Measurements from ENCODE around the gene SARM1. TPM values are rescaled to one million over a fixed set of nuclear protein-coding genes. Genes with fewer than 3 reads are reported as not detected.

The SARM1 gene
- total and polyA plus RNA-seq, 9 of the 15 experiments (the other 6 are each of a cell fraction or from before 2014, with no cell fraction given) = 0.04 to 0.55 (median 0.11) TPM; not detected in 2

- FAIRE-seq = no peak
- peaks cover 20 to 27% of the 10 kb centered on the region in 2 experiments for H3K27me3 ChIP-seq (ENCODE audit: control insufficient read depth in 2 of 2, insufficient read depth in 2 of 2, low read length in 2 of 2)
- H2AFZ ChIP-seq (ENCODE audit: low read depth, low read length) = no peak overlapping the region
- in situ Hi-C loops (cut with MboI) = no loop called here
- H3K36me3 ChIP-seq (ENCODE audit: control insufficient read depth, insufficient read depth, low read length) = no peaks in the 10 kb centered on the region
- no peaks in the 10 kb centered on the region for H3K9me3 ChIP-seq (replicated peaks; ENCODE audit: control insufficient read depth, insufficient read depth, low read depth, low read length)
- BruUV-seq (replicated peaks) = no TSS peak
- TF ChIP-seq FOXA3 (CRISPR knock-in tag; conservative IDR thresholded peaks at IDR 0.05 in 1 of 2, IDR thresholded peaks at IDR 0.05 in 1 of 2) (no peak), ZNF398 (CRISPR knock-in tag; IDR thresholded peaks at IDR 0.05) (no peak), POLR2B (IDR thresholded peaks at IDR 0.05; ENCODE audit: low read depth, partially characterized antibody) (no peak), PHF21A (IDR thresholded peaks at IDR 0.05; ENCODE audit: borderline replicate concordance, low read depth) (no peak), MIER1 (IDR thresholded peaks at IDR 0.05; ENCODE audit: low read depth) (no peak), SNRNP70 (optimal IDR thresholded peaks at IDR 0.05; ENCODE audit: low read depth, low read length) (no peak), IFI16 (CRISPR knock-in tag; IDR thresholded peaks at IDR 0.05) (no peak), FOXP1 (CRISPR knock-in tag; IDR thresholded peaks at IDR 0.05) (no peak)
- H3K4me2 ChIP-seq (ENCODE audit: insufficient read depth, low read length) = no peak overlapping the region
- no peak for ATAC-seq
- DNase-seq (ENCODE audit: extremely low read depth in 1 of 4, low spot score in 3 of 4) = no peak
- H3K9ac ChIP-seq (ENCODE audit: insufficient read depth in 1 of 2, low read depth in 2 of 2, low read length in 2 of 2) = no peak overlapping the region
- ChIA-PET POLR2A (no interaction called here), CTCF (ENCODE audit: low intra/inter-chr PET ratio) (no interaction called here)
- no peaks in the 10 kb centered on the region for H3K9me1 ChIP-seq (ENCODE audit: control insufficient read depth, insufficient read depth, low read length)
- no peaks in the 10 kb centered on the region for H4K20me1 ChIP-seq (replicated peaks; ENCODE audit: control insufficient read depth, insufficient read depth, low read length)
- no peaks in the 10 kb centered on the region; a peak in 2 of 5 replicates for H3K4me1 ChIP-seq (replicated peaks in 1 of 2; ENCODE audit: control insufficient read depth in 2 of 2, insufficient read depth in 2 of 2, low read length in 2 of 2)
- intact Hi-C loops (cut with micrococcal nuclease) = no loop called here
- H3K79me2 ChIP-seq (ENCODE audit: control insufficient read depth, insufficient read depth, low read length) = no peaks in the 10 kb centered on the region
- 2% methylated on average over 3 of the region's 3 CpGs for WGBS (ENCODE audit: insufficient coverage, low coverage, missing lambda C conversion rate)
- H3K4me3 ChIP-seq = no peak overlapping the region
- H3K27ac ChIP-seq (ENCODE audit: extremely low read depth, low read depth, low read length) = no peak overlapping the region
These were observed 40.6 kb downstream of the SARM1 start for GRCh38 chr17:28412099-28412498.

Measured in K562 (cell line).